Measurements from ENCODE around the gene EDIL3. TPM values are rescaled to one million over a fixed set of nuclear protein-coding genes. Genes with fewer than 3 reads are reported as not detected.

EDIL3 gene
- total and polyA plus RNA-seq, 9 of the 15 experiments (the other 6 are each of a cell fraction or from before 2014, with no cell fraction given): 0.09 TPM; not detected in 8

DNA sequence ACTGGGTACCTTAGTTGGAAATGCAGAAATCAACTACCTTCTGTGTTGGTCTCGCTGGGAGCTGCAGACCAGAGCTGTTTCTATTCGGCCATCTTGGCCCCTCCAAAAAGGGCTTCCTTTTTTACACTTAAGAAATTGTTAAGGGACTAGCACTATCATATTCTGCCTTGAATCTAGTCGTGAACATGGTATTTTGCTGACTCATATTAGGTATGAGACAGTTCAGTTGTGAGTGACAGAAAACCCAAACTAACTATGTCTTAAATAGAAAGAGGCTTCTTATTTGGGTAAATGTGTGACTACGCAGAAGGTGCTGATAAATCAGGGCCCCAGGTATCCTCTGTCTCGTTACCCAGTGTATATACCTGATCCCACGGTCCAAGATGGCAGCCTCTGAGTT lies 298.2 kb downstream of the EDIL3 start:
- Histone ChIP-seq H3K4me3 (no peak overlapping the region), H3K27ac (ENCODE audit: extremely low read depth, low read depth, low read length) (no peak overlapping the region), H3K4me2 (ENCODE audit: insufficient read depth, low read length) (no peak overlapping the region), H3K9me1 (ENCODE audit: control insufficient read depth, insufficient read depth, low read length) (no peaks in the 10 kb centered on the region), H3K79me2 (ENCODE audit: control insufficient read depth, insufficient read depth, low read length) (no peaks in the 10 kb centered on the region), H3K9ac (ENCODE audit: insufficient read depth in 1 of 2, low read depth in 2 of 2, low read length in 2 of 2) (no peak overlapping the region), H3K4me1 (replicated peaks in 1 of 2; ENCODE audit: control insufficient read depth in 2 of 2, insufficient read depth in 2 of 2, low read length in 2 of 2) (no peaks in the 10 kb centered on the region), H4K20me1 (replicated peaks; ENCODE audit: control insufficient read depth, insufficient read depth, low read length) (no peaks in the 10 kb centered on the region), H3K27me3 (ENCODE audit: control insufficient read depth in 2 of 2, insufficient read depth in 2 of 2, low read length in 2 of 2) (no peaks in the 10 kb centered on the region), H3K36me3 (ENCODE audit: control insufficient read depth, insufficient read depth, low read length) (no peaks in the 10 kb centered on the region), H3K9me3 (replicated peaks; ENCODE audit: control insufficient read depth, insufficient read depth, low read depth, low read length) (no peaks in the 10 kb centered on the region; the same call in 1 of the 2 replicates), H2AFZ (ENCODE audit: low read depth, low read length) (no peak overlapping the region)
- in situ Hi-C loops (cut with MboI): no loop called here
- CTCF ChIA-PET (ENCODE audit: low intra/inter-chr PET ratio): no interaction called here
- no TSS peak for BruUV-seq (replicated peaks)
- intact Hi-C loops (cut with micrococcal nuclease): no loop called here
- POLR2A ChIA-PET: no interaction called here
- DNase-seq (ENCODE audit: extremely low read depth in 1 of 4, low spot score in 3 of 4): no peak
- no peak for FAIRE-seq
- ATAC-seq: no peak
- 2% methylated on average over 6 of the region's 6 CpGs for WGBS (ENCODE audit: insufficient coverage, low coverage, missing lambda C conversion rate)
- TF ChIP-seq TSHZ1 (CRISPR knock-in tag; IDR thresholded peaks at IDR 0.05): no peak
- no peak for TF ChIP-seq RBM39 (optimal IDR thresholded peaks at IDR 0.05; ENCODE audit: low read depth, low read length)
- TF ChIP-seq ZNF780A (CRISPR knock-in tag; IDR thresholded peaks at IDR 0.05): no peak
- TF ChIP-seq ZBTB34 (CRISPR knock-in tag; IDR thresholded peaks at IDR 0.05): no peak
- no peak for TF ChIP-seq RERE (CRISPR knock-in tag; IDR thresholded peaks at IDR 0.05; ENCODE audit: borderline replicate concordance)
- TF ChIP-seq IRF1 (CRISPR knock-in tag; IDR thresholded peaks at IDR 0.05; ENCODE audit: borderline replicate concordance): no peak
- no peak for TF ChIP-seq TAF7 (tag; IDR thresholded peaks at IDR 0.05)
- no peak for TF ChIP-seq ZNF282 (CRISPR knock-in tag; IDR thresholded peaks at IDR 0.05)
- no peak for TF ChIP-seq HNRNPUL1 (IDR thresholded peaks at IDR 0.05; ENCODE audit: low read length)
- TF ChIP-seq, protein P1, sequence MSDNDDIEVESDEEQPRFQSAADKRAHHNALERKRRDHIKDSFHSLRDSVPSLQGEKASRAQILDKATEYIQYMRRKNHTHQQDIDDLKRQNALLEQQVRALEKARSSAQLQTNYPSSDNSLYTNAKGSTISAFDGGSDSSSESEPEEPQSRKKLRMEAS (CRISPR knock-in tag; IDR thresholded peaks at IDR 0.05): no peak
- TF ChIP-seq BHLHE40 (IDR thresholded peaks at IDR 0.05; ENCODE audit: low read length): no peak

All from K562 (cell line).